Adrenal gland (tissue), 5 donors: ENCODE data around the gene KLHL10.

Experiments
- POLR2A ChIP-seq, 2 donors: fragments of 450-650 bp; IDR thresholded peaks; one replicate each; pipeline ENCODE4 v1.6.1; 2017; ENCODE audit warnings: antibody characterized with exemption in 2 of 2, mild to moderate bottlenecking in 2 of 2, moderate library complexity in 1 of 2
- TF ChIP-seq, protein P1 (sequence below), 6 experiments: fragments of 450-650 bp in 4 of 6; fragments of 200-600 bp in 2 of 6; sonication (generic) in 1 of 6; IDR thresholded peaks; 1 replicate in 5 of 6; 2 replicates in 1 of 6; pipeline versions ENCODE4 v1.5.1 to v1.8.0; 2016 to 2021; ENCODE audit warnings: antibody characterized with exemption in 6 of 6, mild to moderate bottlenecking in 2 of 6, moderate library complexity in 1 of 6
- donor health status: DM: no; HTN: no; CAD: no.

DNA sequence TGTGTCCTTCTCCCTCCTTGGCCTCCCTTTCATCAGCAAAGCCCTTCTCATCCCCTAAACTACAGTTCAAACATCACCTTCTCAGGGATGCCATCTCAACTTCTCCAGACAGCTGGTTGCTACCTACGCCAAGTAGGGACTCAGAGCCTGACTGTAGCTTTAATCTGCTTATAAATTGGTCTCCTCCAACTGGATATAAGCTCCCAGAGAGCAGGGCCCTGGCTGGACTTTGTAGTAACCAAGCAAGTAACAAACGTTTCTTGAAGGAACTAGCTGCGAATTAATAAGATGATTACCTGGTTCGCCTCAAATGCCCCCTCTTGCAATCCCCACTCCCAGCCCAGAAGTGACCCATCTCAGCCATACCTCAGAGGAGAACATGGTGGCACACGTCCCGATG, 45.1 kb downstream of the KLHL10 start:
- TF ChIP-seq, protein P1, sequence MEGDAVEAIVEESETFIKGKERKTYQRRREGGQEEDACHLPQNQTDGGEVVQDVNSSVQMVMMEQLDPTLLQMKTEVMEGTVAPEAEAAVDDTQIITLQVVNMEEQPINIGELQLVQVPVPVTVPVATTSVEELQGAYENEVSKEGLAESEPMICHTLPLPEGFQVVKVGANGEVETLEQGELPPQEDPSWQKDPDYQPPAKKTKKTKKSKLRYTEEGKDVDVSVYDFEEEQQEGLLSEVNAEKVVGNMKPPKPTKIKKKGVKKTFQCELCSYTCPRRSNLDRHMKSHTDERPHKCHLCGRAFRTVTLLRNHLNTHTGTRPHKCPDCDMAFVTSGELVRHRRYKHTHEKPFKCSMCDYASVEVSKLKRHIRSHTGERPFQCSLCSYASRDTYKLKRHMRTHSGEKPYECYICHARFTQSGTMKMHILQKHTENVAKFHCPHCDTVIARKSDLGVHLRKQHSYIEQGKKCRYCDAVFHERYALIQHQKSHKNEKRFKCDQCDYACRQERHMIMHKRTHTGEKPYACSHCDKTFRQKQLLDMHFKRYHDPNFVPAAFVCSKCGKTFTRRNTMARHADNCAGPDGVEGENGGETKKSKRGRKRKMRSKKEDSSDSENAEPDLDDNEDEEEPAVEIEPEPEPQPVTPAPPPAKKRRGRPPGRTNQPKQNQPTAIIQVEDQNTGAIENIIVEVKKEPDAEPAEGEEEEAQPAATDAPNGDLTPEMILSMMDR (IDR thresholded peaks at IDR 0.05), result no peak
- TF ChIP-seq POLR2A (IDR thresholded peaks at IDR 0.05), result no peak
